ENCODE measurements around the gene CCDC183.
"Not testable (repeated sequence)": the region's sequence is repeated elsewhere in the genome, so short reads cannot be mapped to it uniquely, and the experiment has no call there.

CCDC183 gene

DNA sequence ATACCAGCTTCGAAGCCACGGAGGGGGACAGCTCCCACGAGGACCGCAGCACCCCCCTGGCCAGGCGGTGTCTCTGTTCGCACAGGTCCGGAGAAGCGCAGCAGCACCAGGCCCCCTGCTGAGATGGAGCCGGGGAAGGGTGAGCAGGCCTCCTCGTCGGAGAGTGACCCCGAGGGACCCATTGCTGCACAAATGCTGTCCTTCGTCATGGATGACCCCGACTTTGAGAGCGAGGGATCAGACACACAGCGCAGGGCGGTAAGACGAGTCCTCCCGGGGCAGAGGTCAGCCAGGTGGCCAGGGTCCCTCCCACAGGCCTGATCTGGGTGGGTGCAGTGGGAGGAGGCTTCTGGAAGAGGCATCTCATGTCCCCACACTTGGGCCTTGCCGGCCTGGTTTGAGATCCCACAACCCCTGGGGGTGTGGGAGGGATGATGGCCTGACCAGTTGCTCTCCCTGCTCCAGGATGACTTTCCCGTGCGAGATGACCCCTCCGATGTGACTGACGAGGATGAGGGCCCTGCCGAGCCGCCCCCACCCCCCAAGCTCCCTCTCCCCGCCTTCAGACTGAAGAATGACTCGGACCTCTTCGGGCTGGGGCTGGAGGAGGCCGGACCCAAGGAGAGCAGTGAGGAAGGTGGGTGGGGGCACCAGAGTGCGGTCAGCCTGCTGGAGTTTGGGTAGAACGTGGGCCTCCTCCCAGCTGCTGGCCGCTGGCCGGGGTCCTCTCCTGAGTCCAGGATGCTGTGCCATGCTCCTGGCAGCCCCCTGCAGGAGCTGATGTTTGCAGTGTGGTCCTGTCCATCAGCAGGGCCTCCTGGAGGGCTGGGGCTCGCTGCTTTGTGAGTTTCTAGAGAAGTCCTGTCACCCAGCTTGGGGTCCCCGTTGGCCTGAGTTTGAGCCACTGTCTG lies 43.3 kb downstream of the CCDC183 start:
- Mint-ChIP-seq H3K4me3 (peak overlapping the region; percentile 7 to 62 (median 56)), H3K36me3 (ENCODE audit: low read depth) (no peaks in the 10 kb centered on the region), H3K9me3 (no peaks in the 10 kb centered on the region), H3K4me1 (peaks cover 25% of the 10 kb centered on the region), H3K27ac (peak overlapping the region; percentile 62 to 66 (median 65)), H3K27me3 (ENCODE audit: low read depth) (no peaks in the 10 kb centered on the region)
- no peak for TF ChIP-seq CTCF (IDR thresholded peaks at IDR 0.05; ENCODE audit: unreplicated experiment in 3 of 3)

DNA sequence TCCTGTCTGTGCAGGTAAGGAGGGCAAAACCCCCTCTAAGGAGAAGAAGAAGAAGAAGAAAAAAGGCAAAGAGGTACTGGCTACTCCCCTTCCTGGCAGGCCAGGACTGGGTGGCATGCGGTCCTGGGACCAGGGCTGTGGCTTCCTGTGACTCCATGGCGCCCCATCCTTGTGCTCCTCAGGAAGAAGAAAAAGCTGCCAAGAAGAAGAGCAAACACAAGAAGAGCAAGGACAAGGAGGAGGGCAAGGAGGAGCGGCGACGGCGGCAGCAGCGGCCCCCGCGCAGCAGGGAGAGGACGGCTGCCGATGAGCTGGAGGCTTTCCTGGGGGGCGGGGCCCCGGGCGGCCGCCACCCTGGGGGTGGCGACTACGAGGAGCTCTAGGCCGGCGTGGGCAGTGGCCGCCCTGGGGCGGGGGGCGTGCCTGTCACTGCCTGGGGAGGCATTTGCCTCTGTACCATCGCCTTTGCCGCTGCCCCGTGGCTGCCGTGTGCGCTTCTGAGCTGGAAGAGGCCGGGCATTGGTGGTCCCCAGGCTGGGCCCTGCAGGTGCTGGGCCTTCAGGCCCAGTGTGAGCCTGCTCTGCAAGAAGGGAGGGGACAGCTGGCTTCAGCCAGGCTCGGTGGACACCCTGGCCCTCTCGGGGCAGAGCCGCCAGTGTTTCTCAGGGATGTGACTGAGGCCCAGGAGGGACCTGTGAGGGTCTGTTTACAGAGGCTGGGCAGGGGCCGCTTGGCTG lies 44.2 kb downstream of the CCDC183 start:
- peaks cover 25% of the 10 kb centered on the region for H3K4me1 Mint-ChIP-seq
- no peaks in the 10 kb centered on the region for H3K27me3 Mint-ChIP-seq (ENCODE audit: low read depth)
- H3K9me3 Mint-ChIP-seq, result no peaks in the 10 kb centered on the region
- no peak for TF ChIP-seq CTCF (IDR thresholded peaks at IDR 0.05; ENCODE audit: unreplicated experiment in 3 of 3)
- H3K4me3 Mint-ChIP-seq, result peak overlapping the region; percentile 7 to 62 (median 56)
- H3K36me3 Mint-ChIP-seq (ENCODE audit: low read depth), result no peaks in the 10 kb centered on the region
- peak overlapping the region; percentile 65 to 66 (median 66) for H3K27ac Mint-ChIP-seq

DNA sequence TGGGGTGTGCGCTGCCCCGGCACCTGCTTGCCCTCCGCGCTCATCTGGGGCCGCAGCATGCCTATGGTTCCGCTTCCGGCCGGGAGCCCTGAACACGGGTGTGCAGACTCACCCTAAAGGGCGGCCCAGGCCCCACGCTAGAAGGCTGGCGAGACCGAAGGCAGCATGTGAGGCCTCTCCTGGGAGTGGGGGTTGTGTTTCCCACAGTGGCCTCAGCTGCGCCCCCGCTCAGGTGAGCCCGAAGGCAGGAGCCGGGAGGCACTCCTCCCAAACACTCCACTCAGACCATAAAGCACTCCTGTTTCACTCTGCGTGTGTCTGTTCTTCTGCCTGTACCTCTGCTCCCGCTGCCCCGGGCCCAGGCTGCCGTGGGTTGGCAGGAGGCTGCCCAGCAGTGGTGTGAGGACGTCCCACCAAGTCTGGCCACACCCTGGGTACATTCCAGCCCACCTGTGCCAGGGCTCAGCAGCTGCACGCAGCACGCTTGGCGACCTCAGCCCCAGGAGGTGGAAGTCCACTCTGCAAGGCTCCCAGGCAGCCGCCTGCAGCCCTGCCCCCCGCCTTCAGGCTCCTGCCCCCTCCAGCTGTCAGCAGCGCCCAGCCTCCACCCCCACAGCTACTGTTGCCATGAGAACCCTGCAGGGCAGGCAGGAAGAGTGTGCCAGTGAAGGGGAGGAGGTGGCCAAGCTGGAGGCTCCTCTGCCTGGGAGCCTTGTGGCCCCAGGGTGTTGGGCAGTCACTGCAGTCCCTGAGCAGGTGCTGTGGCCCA lies 44.9 kb downstream of the CCDC183 start:
- no peaks in the 10 kb centered on the region for H3K9me3 Mint-ChIP-seq
- H3K4me1 Mint-ChIP-seq, result peaks cover 25% of the 10 kb centered on the region

DNA sequence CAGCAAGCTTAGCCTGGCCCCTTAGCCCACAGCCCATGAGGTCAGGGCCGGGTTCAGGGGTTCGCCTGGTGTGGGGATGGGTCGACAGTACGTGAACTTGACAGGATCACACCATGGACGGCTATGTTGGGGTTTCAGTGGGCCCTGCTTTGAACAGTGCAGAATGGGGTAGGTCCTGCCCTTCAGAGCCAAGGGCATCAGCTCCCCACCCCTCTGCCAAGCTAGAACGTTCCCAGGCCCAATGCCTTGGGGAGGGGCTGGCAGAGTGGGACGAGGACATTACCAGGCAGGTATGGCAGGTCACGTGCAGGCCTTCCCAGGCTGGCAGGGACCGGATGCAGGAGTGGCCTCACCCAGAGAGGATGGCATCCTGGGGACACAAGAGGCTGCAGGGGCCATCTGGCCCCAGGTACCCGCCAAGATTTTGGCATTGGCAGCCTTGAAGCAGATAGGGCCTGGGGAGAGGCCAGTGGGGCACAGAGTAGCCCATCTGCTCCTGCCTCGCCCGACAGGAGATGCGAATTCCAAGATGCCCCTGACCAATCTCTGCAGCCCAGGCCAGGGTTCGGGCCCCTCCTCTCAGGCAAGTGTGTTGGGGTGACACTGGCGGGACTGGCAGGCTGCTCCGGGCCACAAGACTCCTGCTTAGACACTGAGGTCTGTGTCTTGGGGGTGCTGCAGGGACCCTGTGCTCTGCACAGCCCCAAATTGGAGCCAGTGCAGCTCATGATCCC lies 45.7 kb downstream of the CCDC183 start:
- H3K27ac Mint-ChIP-seq, result peak overlapping the region; percentile 66 to 80 (median 68)

More for the DNA sequence above, 44.9 kb downstream of the CCDC183 start:
- no peaks in the 10 kb centered on the region for H3K27me3 Mint-ChIP-seq (ENCODE audit: low read depth)
- H3K4me3 Mint-ChIP-seq, result peak overlapping the region; percentile 50 to 82 (median 51)
- no peaks in the 10 kb centered on the region for H3K36me3 Mint-ChIP-seq (ENCODE audit: low read depth)
- peak overlapping the region; percentile 66 to 80 (median 66) for H3K27ac Mint-ChIP-seq
- TF ChIP-seq CTCF (IDR thresholded peaks at IDR 0.05; ENCODE audit: unreplicated experiment in 3 of 3), result no peak

DNA sequence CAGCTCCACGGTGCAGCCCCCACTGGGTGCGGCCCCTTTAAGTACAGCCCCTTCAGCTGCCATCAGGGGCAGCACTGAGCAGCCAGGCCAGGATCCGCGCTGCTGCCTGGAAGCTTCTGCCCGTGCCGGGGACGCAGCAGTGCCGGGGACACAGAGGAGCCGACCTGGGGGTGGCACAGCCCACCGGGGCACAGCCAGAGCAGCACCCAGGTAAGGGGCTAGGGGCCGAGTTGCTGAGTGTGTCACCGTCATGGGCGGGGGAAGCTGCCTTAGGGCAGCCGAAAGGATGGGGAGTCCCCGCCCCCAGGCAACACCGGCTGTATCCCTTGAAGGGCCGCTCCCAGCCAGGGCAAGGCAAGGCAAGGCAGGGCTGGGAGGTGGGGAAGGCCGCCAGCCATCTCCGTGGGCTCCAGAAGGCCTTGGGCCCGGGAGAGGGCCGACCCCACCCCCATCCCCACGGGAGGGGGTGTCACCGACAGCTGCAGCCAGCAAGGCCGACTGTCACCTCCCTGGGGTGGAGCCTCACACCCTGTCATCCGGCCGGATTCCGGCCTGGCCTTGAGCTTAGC lies 46.3 kb downstream of the CCDC183 start, which contains the start of gene AJM1:
TSS of gene AJM1 (plus strand) at position 99 of the 569 bp plus-strand sequence. CDS start 1,937 bp downstream, outside the sequence.
- not testable (repeated sequence) for H3K27me3 Mint-ChIP-seq (ENCODE audit: low read depth); H3K9me3 Mint-ChIP-seq; H3K36me3 Mint-ChIP-seq (ENCODE audit: low read depth)
- TF ChIP-seq CTCF (IDR thresholded peaks at IDR 0.05; ENCODE audit: unreplicated experiment in 3 of 3), result peak; percentile 93
- Mint-ChIP-seq H3K4me1 (peaks cover 25% of the 10 kb centered on the region), H3K27ac (peak within 1 kb of the TSS; percentile 66 to 80 (median 68)), H3K4me3 (peak within 1 kb of the TSS; percentile 78 to 82 (median 80))

More for the DNA sequence above, 45.7 kb downstream of the CCDC183 start:
- Mint-ChIP-seq H3K4me3 (peak overlapping the region; percentile 78 to 82 (median 80)), H3K4me1 (peaks cover 25% of the 10 kb centered on the region)
- H3K27me3 Mint-ChIP-seq (ENCODE audit: low read depth); H3K9me3 Mint-ChIP-seq; H3K36me3 Mint-ChIP-seq (ENCODE audit: low read depth): not testable (repeated sequence)

DNA sequence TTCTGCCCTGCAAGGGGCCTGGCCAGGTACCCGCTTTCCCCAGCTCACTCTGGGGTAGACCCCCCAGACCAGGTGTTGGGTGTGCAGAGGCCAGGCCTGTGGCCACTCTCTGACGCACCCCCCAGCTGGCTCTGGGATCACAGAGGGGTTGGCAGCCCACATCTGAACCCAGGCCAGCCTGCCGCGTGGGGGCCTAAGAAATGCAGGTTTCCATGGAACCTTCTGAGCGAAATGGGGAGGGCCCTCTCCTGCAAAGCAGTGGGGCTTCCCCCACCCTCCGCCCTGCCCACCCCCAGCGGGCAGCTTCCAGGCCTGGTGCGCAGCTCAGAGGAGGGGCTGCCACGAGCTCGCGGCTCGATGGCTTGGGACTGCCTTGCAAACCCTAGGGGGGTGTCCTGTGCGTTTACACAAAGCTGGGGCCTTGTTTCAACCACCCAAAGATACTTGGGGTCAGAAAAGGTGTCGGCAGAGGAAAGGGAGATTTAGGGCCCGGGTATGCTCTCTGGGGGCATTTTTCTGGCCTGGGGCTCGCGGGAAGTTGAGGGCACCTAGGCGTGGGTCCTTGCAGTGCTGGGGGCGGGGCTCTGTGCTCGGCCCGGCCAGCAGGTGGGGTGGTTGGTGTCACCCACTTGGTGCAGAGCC lies 47.1 kb downstream of the CCDC183 start:
- Mint-ChIP-seq H3K4me1 (peaks cover 25% of the 10 kb centered on the region), H3K4me3 (peak overlapping the region in 1 of 3 experiments; percentile 48)
- not testable (repeated sequence) for H3K27ac Mint-ChIP-seq; H3K36me3 Mint-ChIP-seq (ENCODE audit: low read depth); H3K9me3 Mint-ChIP-seq; H3K27me3 Mint-ChIP-seq (ENCODE audit: low read depth)

Measured in nephron (organoid).